Osteocyte (in vitro differentiated cells): ENCODE measurements around the gene RPL35. TPM values are rescaled to one million over a fixed set of nuclear protein-coding genes. Genes with fewer than 3 reads are reported as not detected.
A peak's percentile ranks its signal among the peaks of the same experiment; 100 is the strongest.
"Not testable (repeated sequence)": the region's sequence is repeated elsewhere in the genome, so short reads cannot be mapped to it uniquely, and the experiment has no call there.

ENCODE experiments used
- DNase-seq: peaks from one replicate; pipeline ENCODE4 v3.0.0; 2021; ENCODE audit warnings: mixed read lengths; ENCODE audit not compliant: unreplicated experiment; ENCODE audit errors: extremely low spot score
- H3K27ac Mint-ChIP-seq: one replicate; pipeline ENCODE4 v1.8.0; 2021; ENCODE audit warnings: mild to moderate bottlenecking, mixed read lengths; ENCODE audit not compliant: unreplicated experiment
- H3K27me3 Mint-ChIP-seq: one replicate; pipeline ENCODE4 v1.8.0; 2021; ENCODE audit warnings: mixed read lengths; ENCODE audit not compliant: unreplicated experiment
- H3K36me3 Mint-ChIP-seq: one replicate; pipeline ENCODE4 v1.8.0; 2021; ENCODE audit warnings: mixed read lengths; ENCODE audit not compliant: unreplicated experiment
- H3K4me1 Mint-ChIP-seq: one replicate; pipeline ENCODE4 v1.8.0; 2021; ENCODE audit warnings: mixed read lengths; ENCODE audit not compliant: unreplicated experiment
- H3K4me3 Mint-ChIP-seq: one replicate; pipeline ENCODE4 v1.8.0; 2021; ENCODE audit warnings: mild to moderate bottlenecking, moderate library complexity, mixed read lengths; ENCODE audit not compliant: unreplicated experiment
- H3K9me3 Mint-ChIP-seq: one replicate; pipeline ENCODE4 v1.8.0; 2021; ENCODE audit warnings: mixed read lengths; ENCODE audit not compliant: unreplicated experiment
- CTCF ChIP-seq: fragments of 200-600 bp; sonication (generic); IDR thresholded peaks from 2 replicates; pipeline ENCODE4 v1.5.0; 2021; ENCODE audit warnings: antibody characterized with exemption, mild to moderate bottlenecking, moderate library complexity
- total RNA-seq: library from RNA; stranded (reverse); gene quantifications from 2 replicates; pipeline ENCODE4 v1.2.1, GENCODE V29; 2021

The RPL35 gene
- total RNA-seq, 1 donor from 2014 or later = 912 TPM

DNA sequence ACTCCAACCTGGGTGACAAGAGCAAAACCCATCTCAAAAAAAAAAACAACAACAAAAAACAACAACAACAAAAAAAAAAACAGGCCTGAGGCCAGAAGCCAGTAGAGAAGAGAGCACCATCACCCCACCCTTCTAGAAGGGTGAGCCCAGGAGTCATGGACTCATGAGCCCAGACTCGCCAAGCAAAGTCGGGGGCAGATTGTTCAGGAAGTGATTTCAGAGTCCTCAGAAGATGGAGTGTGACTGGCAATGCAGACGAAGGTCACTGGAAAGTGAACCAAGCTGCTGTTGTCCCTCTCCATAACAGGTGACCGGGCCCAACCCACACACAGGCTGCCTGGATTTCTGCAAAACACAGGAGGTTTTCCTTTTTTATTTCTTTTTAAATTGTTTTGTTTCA lies 17.5 kb downstream of the RPL35 start:
- H3K27me3 Mint-ChIP-seq = no peaks in the 10 kb centered on the region
- TF ChIP-seq CTCF = no peak
- H3K36me3 Mint-ChIP-seq = no peaks in the 10 kb centered on the region
- no peak overlapping the region for H3K4me3 Mint-ChIP-seq
- DNase-seq = no peak
- H3K9me3 Mint-ChIP-seq = no peaks in the 10 kb centered on the region
- H3K4me1 Mint-ChIP-seq = peaks cover 28% of the 10 kb centered on the region
- peak overlapping the region; percentile 79 for H3K27ac Mint-ChIP-seq

DNA sequence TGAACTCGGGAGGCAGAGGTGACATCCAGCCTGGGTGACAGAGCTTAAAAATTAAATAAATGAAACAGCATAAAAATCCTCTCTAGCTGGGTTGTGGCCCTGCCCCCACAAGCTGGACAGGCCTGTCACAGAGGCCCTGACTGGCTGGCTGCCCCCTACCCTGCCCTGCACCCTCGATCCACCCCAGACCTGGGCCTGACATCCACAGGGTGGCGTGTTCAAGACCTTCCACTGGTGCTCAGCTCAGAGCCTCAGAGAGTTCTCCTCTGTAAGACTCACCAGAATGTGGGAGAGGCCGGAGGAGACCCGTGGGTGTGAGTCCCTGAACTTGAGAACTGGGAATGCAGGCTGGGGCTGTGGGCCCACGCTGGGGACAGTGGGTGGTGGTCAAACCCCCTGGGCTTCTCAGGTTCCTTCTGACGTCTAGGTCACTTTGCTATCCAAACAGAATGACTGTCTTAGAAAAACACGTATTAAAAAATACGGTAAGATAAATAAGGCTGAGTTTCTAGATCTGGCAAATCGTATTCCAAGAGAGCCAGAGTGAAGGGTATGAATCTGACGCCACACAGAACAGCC lies 18.2 kb downstream of the RPL35 start:
- Mint-ChIP-seq H3K9me3 (no peaks in the 10 kb centered on the region), H3K4me3 (no peak overlapping the region), H3K36me3 (no peaks in the 10 kb centered on the region), H3K4me1 (peaks cover 28% of the 10 kb centered on the region), H3K27ac (peak overlapping the region; percentile 79), H3K27me3 (no peaks in the 10 kb centered on the region)
- DNase-seq = no peak
- TF ChIP-seq CTCF = no peak

- TF ChIP-seq CTCF = no peak
- H3K27me3 Mint-ChIP-seq = no peaks in the 10 kb centered on the region
- H3K9me3 Mint-ChIP-seq = no peaks in the 10 kb centered on the region
- peaks cover 28% of the 10 kb centered on the region for H3K4me1 Mint-ChIP-seq
- no peak for DNase-seq
- no peak overlapping the region for H3K27ac Mint-ChIP-seq
- no peak overlapping the region for H3K4me3 Mint-ChIP-seq
- H3K36me3 Mint-ChIP-seq = no peaks in the 10 kb centered on the region
Measured at GRCh38 chr9:124841075-124841821, 20.5 kb downstream of the RPL35 start.

GRCh38 chr9:124840300-124840833 lies 21.4 kb downstream of the RPL35 start:
- Mint-ChIP-seq H3K36me3 (no peaks in the 10 kb centered on the region), H3K4me1 (peaks cover 29% of the 10 kb centered on the region), H3K4me3 (no peak overlapping the region), H3K27ac (no peak overlapping the region), H3K9me3 (no peaks in the 10 kb centered on the region), H3K27me3 (no peaks in the 10 kb centered on the region)
- DNase-seq = no peak
- TF ChIP-seq CTCF = peak; percentile 43

DNA sequence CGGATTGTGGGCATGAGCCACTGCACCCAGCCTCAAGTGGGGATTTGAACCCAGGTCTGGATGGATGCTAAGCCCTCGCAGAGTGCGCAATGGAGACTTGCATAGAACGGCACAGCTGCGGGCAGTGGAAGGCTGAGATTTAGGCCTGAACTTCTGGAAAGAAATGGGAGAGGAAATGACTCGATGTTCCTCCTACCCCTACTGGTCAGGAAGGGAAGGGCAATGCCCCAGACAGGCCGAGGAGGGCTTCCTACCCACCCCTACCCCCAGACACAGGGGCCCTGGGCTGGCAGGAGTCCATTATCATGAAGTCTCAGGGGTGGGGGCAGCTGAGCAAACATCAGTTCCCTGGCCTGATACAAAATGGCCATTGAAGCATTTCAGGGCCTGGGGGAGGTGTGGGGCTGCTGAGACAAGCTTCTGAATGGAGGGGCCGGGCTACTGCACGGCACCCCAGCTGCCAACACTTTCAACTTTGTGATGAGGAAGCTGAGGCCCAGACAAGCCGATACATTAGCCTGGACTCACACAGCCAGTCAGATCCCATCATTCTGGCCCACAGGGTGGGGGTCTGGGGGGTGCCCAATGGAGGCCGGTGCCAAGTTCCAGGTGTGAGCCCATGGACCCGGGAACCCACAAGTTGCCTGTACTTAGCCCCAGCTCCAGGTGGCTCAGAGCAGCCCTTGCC lies 22.0 kb downstream of the RPL35 start:
- Mint-ChIP-seq H3K4me1 (peaks cover 34% of the 10 kb centered on the region), H3K36me3 (no peaks in the 10 kb centered on the region), H3K4me3 (no peak overlapping the region), H3K9me3 (no peaks in the 10 kb centered on the region), H3K27me3 (no peaks in the 10 kb centered on the region), H3K27ac (no peak overlapping the region)
- peak; percentile 63 for TF ChIP-seq CTCF
- no peak for DNase-seq

- not testable (repeated sequence) for DNase-seq, H3K9me3 Mint-ChIP-seq, H3K4me3 Mint-ChIP-seq, H3K27ac Mint-ChIP-seq, H3K36me3 Mint-ChIP-seq, H3K27me3 Mint-ChIP-seq
- H3K4me1 Mint-ChIP-seq = peaks cover 34% of the 10 kb centered on the region
Measured at GRCh38 chr9:124838567-124839275, 23.0 kb downstream of the RPL35 start.

GRCh38 chr9:124838132-124838531 lies 23.6 kb downstream of the RPL35 start:
- peaks cover 28% of the 10 kb centered on the region for H3K4me1 Mint-ChIP-seq
- not testable (repeated sequence) for H3K9me3 Mint-ChIP-seq, H3K27ac Mint-ChIP-seq, H3K36me3 Mint-ChIP-seq, DNase-seq, H3K4me3 Mint-ChIP-seq, H3K27me3 Mint-ChIP-seq
